Mucosa of descending colon (tissue), 3 donors: ENCODE measurements around the gene RAPH1. TPM values are rescaled to one million over a fixed set of nuclear protein-coding genes. Genes with fewer than 3 reads are reported as not detected.

ENCODE experiments used
- ATAC-seq: fragments of 200-7000 bp; cut with Tn5 transposase; one replicate; pipeline ENCODE4 v1.9.1; 2020; ENCODE audit warnings: mild to moderate bottlenecking, moderate library complexity
- DNase-seq, 3 donors: peaks; one replicate each; pipeline ENCODE4 v3.0.0-alpha.2; 2020
- H3K36me3 ChIP-seq: fragments of 200-600 bp; one replicate; pipeline ENCODE4 v1.8.0; 2021; ENCODE audit warnings: low read depth, mild to moderate bottlenecking
- H3K4me1 ChIP-seq: fragments of 200-600 bp; one replicate; pipeline ENCODE4 v1.8.0; 2021; ENCODE audit warnings: low read depth, mild to moderate bottlenecking
- H3K4me3 ChIP-seq: fragments of 200-600 bp; one replicate; pipeline ENCODE4 v1.8.0; 2021; ENCODE audit warnings: mild to moderate bottlenecking
- H3K9me3 ChIP-seq: fragments of 200-600 bp; one replicate; pipeline ENCODE4 v1.8.0; 2021; ENCODE audit warnings: mild to moderate bottlenecking
- CTCF ChIP-seq: fragments of 200-600 bp; IDR thresholded peaks from one replicate; pipeline ENCODE4 v1.8.0; 2022; ENCODE audit warnings: antibody characterized with exemption, mild to moderate bottlenecking
- intact Hi-C, 2 donors: fragments of 100-400 bp; cut with DNase I in 1 of 2; cut with micrococcal nuclease in 1 of 2; formaldehyde crosslinking; loops; one replicate each; pipeline versions ENCODE4 v1.11.0 to v1.11.1; 2022; cut with DNase I, micrococcal nuclease
- total RNA-seq, 3 donors: library from RNA; stranded (reverse); fragmentation: NEBNext Ultra II Directional in 2 of 3; extraction: Animal tissue kit (Norgen Biotek cat#: 25700) in 2 of 3; gene quantifications; one replicate each; pipeline versions ENCODE4 v1.2.1 to v1.2.4, GENCODE V29; 2021 to 2023
- donor health status: DM: no; HTN: no; CAD: no; lungs with moderate emphysema.
- donor health status: DM: no; HTN: no; CAD: no.
- donor health status: DM: no; HTN: yes; CAD: no.

The RAPH1 gene
- total RNA-seq, 3 donors from 2014 or later = 48.4 to 60.2 (median 50.4) TPM

GRCh38 chr2:203476881-203477280 lies 58.2 kb downstream of the RAPH1 start:
- TF ChIP-seq CTCF = no peak
- intact Hi-C loops = no loop called here
- ATAC-seq (no peak), DNase-seq (no peak)
- Histone ChIP-seq H3K9me3 (no peaks in the 10 kb centered on the region), H3K36me3 (no peaks in the 10 kb centered on the region), H3K4me1 (no peaks in the 10 kb centered on the region), H3K4me3 (no peak overlapping the region)

GRCh38 chr2:203471323-203471722 lies 63.8 kb downstream of the RAPH1 start:
- no peak for TF ChIP-seq CTCF
- H3K4me3 ChIP-seq = no peak overlapping the region
- no peaks in the 10 kb centered on the region for H3K36me3 ChIP-seq
- ATAC-seq = no peak
- no peak for DNase-seq
- no peaks in the 10 kb centered on the region for H3K9me3 ChIP-seq
- intact Hi-C loops = no loop called here
- peaks cover 10% of the 10 kb centered on the region for H3K4me1 ChIP-seq

DNA sequence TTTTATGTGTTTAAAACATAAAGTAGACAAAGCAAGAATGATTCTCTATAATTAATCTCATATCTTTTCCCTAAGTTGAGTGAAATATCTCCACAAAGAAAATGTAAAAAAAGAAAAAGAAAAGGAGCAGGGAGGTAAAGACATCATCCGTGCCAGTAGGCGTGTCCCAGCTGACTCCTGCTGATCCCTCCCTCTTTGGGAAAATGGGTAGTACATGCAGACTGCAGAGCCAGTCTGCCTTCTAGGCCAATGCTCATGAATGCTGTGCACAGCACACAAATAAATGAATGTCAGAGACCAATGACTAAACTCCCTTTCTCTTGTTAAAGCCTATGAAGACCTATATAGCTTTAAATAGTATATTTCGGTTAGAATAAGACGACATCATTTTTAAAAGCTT lies 64.7 kb downstream of the RAPH1 start:
- intact Hi-C loops = no loop called here
- H3K4me1 ChIP-seq = peaks cover 10% of the 10 kb centered on the region
- H3K36me3 ChIP-seq = no peaks in the 10 kb centered on the region
- TF ChIP-seq CTCF = no peak
- ATAC-seq = peak; percentile 84
- H3K4me3 ChIP-seq = no peak overlapping the region
- peak in 1 of 3 donors; percentile 48 for DNase-seq
- H3K9me3 ChIP-seq = no peaks in the 10 kb centered on the region

- no peak for ATAC-seq
Observed at GRCh38 chr2:203469546-203469945, 65.6 kb downstream of the RAPH1 start.

DNA sequence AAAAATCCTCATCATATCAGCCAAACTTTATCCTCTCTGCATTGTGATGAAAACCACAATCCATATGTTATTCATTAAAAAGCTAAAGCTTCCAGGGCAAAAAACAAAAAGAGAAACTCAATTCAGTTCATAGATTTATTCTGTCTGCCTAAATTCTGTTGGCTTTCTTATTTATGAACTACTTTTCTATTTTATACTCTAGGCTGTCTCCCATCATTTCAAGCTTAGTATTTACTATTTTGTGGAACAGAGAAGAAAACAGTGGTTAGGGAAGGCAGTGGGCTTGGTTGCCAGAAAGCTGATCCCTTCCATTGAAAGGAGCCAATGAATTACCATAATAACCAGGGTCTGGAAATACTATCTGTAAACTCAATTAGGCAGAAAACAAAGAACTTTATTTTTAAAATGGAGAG lies 71.8 kb downstream of the RAPH1 start:
- H3K4me1 ChIP-seq = no peaks in the 10 kb centered on the region
- H3K4me3 ChIP-seq = no peak overlapping the region
- H3K36me3 ChIP-seq = no peaks in the 10 kb centered on the region
- ATAC-seq (no peak), DNase-seq (no peak)
- H3K9me3 ChIP-seq = no peaks in the 10 kb centered on the region
- intact Hi-C loops = no loop called here
- TF ChIP-seq CTCF = no peak

More at GRCh38 chr2:203469546-203469945, 65.6 kb downstream of the RAPH1 start:
- intact Hi-C loops = no loop called here
- H3K4me3 ChIP-seq = no peak overlapping the region
- peaks cover 10% of the 10 kb centered on the region for H3K4me1 ChIP-seq
- H3K9me3 ChIP-seq = no peaks in the 10 kb centered on the region
- TF ChIP-seq CTCF = no peak
- no peaks in the 10 kb centered on the region for H3K36me3 ChIP-seq
- no peak for DNase-seq

- no peak for DNase-seq
- no peaks in the 10 kb centered on the region for H3K36me3 ChIP-seq
- no peaks in the 10 kb centered on the region for H3K4me1 ChIP-seq
- no peak for TF ChIP-seq CTCF
- ATAC-seq = no peak
- H3K9me3 ChIP-seq = no peaks in the 10 kb centered on the region
- intact Hi-C loops = no loop called here
- no peak overlapping the region for H3K4me3 ChIP-seq
Observed at GRCh38 chr2:203462308-203462707, 72.8 kb downstream of the RAPH1 start.
